A549 (cell line): Measurements from ENCODE around the gene PREX1. TPM values are rescaled to one million over a fixed set of nuclear protein-coding genes. Genes with fewer than 3 reads are reported as not detected.

ENCODE experiments used
- ATAC-seq, 2 experiments: fragments of 200-7000 bp in 1 of 2; fragments of >200 bp in 1 of 2; cut with Nextera tagmentation in 1 of 2; cut with Tn5 transposase in 1 of 2; 3 replicates each; pipeline versions ENCODE4 v1.8.0 to v1.9.1; 2018 to 2020; ENCODE audit warnings: mild to moderate bottlenecking in 1 of 2, moderate library complexity in 1 of 2
- CTCF ChIA-PET: fragments of 300-600 bp; sonication (Branson Sonifier 250); formaldehyde crosslinking; extraction: SDS; loops from one replicate; lab custom pipeline; 2021; ENCODE audit warnings: antibody characterized with exemption, inconsistent platforms; lab: Yijun Ruan, JAX
- POLR2A ChIA-PET: fragments of 350-600 bp; formaldehyde crosslinking; extraction: SDS; loops from one replicate; lab custom pipeline; 2021; ENCODE audit warnings: antibody characterized with exemption, inconsistent platforms; lab: Yijun Ruan, JAX
- DNase-seq, 2 experiments: peaks; one replicate each; pipeline versions ENCODE4 v3.0.0 to v3.0.0-alpha.2; 2011 to 2016; ENCODE audit warnings: low read depth in 1 of 2, low spot score in 1 of 2
- FAIRE-seq: peaks from 2 replicates; lab custom pipeline; 2011; peaks lifted over from hg19 to GRCh38; lab: Jason Lieb, UNC
- H3K27ac ChIP-seq, 2 experiments: fragments of >200 bp; sonication (Bioruptor Twin); formaldehyde crosslinking; 3 replicates each; pipeline ENCODE4 v1.5.1; 2016 to 2017
- H3K4me1 ChIP-seq: fragments of >200 bp; sonication (Bioruptor Twin); formaldehyde crosslinking; 3 replicates; pipeline ENCODE4 v1.6.1; 2016
- H3K4me2 ChIP-seq: fragments of >200 bp; sonication (Bioruptor Twin); formaldehyde crosslinking; 3 replicates; pipeline ENCODE4 v1.6.1; 2016
- H3K4me3 ChIP-seq: fragments of >200 bp; sonication (Bioruptor Twin); formaldehyde crosslinking; 3 replicates; pipeline ENCODE4 v1.5.1; 2016
- H3K9me3 ChIP-seq: fragments of >200 bp; sonication (Bioruptor Twin); formaldehyde crosslinking; 3 replicates; pipeline ENCODE4 v1.6.1; 2016
- CBX8 ChIP-seq: fragments of 200-600 bp; sonication (generic); IDR thresholded peaks from 2 replicates; pipeline ENCODE4 v1.6.1; 2016
- EHF ChIP-seq: fragments of 250-450 bp; sonication (Bioruptor Pico); IDR thresholded peaks from 2 replicates; pipeline ENCODE4 v1.5.0; 2020; ENCODE audit warnings: mild to moderate bottlenecking
- ESRRA ChIP-seq: fragments of 150-350 bp; IDR thresholded peaks from 2 replicates; pipeline ENCODE4 v1.6.1; 2014; ENCODE audit warnings: mild to moderate bottlenecking, low read length, borderline replicate concordance
- HOXB13 ChIP-seq: fragments of 250-450 bp; sonication (Bioruptor Pico); IDR thresholded peaks from 2 replicates; pipeline ENCODE4 v1.5.0; 2020; ENCODE audit warnings: low read depth, mild to moderate bottlenecking, moderate library complexity
- JUNB ChIP-seq: fragments of >200 bp; sonication (Bioruptor Twin); formaldehyde crosslinking; IDR thresholded peaks from 2 replicates; pipeline ENCODE4 v1.6.1; 2016
- KDM1A ChIP-seq: fragments of 200-600 bp; sonication (generic); IDR thresholded peaks from 2 replicates; pipeline ENCODE4 v1.6.1; 2016; ENCODE audit warnings: low read depth, mild to moderate bottlenecking
- KDM5A ChIP-seq: fragments of 200-600 bp; sonication (generic); IDR thresholded peaks from 2 replicates; pipeline ENCODE4 v1.6.1; 2016; ENCODE audit warnings: antibody characterized with exemption, mild to moderate bottlenecking
- NPAS2 ChIP-seq: fragments of 250-450 bp; sonication (Bioruptor Pico); IDR thresholded peaks from 2 replicates; pipeline ENCODE4 v1.8.0; 2022; ENCODE audit warnings: mild to moderate bottlenecking, moderate library complexity, borderline replicate concordance
- POLR2A ChIP-seq: IDR thresholded peaks from 2 replicates; pipeline ENCODE4 v1.6.1; 2012; ENCODE audit warnings: mild to moderate bottlenecking, low read length
- RAD21 ChIP-seq, 2 experiments: fragments of >200 bp in 1 of 2; sonication (Bioruptor Twin) in 1 of 2; formaldehyde crosslinking in 1 of 2; IDR thresholded peaks in 1 of 2; conservative IDR thresholded peaks in 1 of 2; 2 replicates in 1 of 2; 3 replicates in 1 of 2; pipeline ENCODE4 v1.6.1; 2012 to 2018; ENCODE audit warnings: inconsistent platforms in 1 of 2
- SMC3 ChIP-seq: fragments of >200 bp; sonication (Bioruptor Twin); formaldehyde crosslinking; IDR thresholded peaks from 3 replicates; pipeline ENCODE4 v1.6.1; 2018; ENCODE audit warnings: inconsistent platforms
- ZC3H11A ChIP-seq: fragments of 450-650 bp; IDR thresholded peaks from 2 replicates; pipeline ENCODE4 v1.6.1; 2014; ENCODE audit warnings: antibody characterized with exemption, mild to moderate bottlenecking
- ZFP36 ChIP-seq: fragments of 450-650 bp; IDR thresholded peaks from 2 replicates; pipeline ENCODE4 v1.6.1; 2014; ENCODE audit warnings: borderline replicate concordance; ENCODE audit not compliant: partially characterized antibody
- WGBS: methylation state at CpG from one replicate; pipeline ENCODE4 v1.1.6; 2017; ENCODE audit errors: missing lambda C conversion rate; 5-methylcytosine and 5-hydroxymethylcytosine counted together
- polyA plus RNA-seq, 4 experiments: library from polyadenylated mRNA; depleted of rRNA in 3 of 4; stranded (reverse); fragments of >200 nt; fragmentation: RNase III in 1 of 4; extraction: RNeasy Plus Mini Kit Qiagen cat#74134 plus additional on column Dnase treatment in 1 of 4; gene quantifications; 2 replicates in 3 of 4; 3 replicates in 1 of 4; pipeline ENCODE4 v1.2.3, GENCODE V29; 2011 to 2017
- TF ChIP-seq, protein P1 (sequence below): fragments of 250-450 bp; sonication (Bioruptor Pico); IDR thresholded peaks from 2 replicates; pipeline ENCODE4 v1.5.0; 2021; ENCODE audit warnings: mild to moderate bottlenecking, moderate library complexity, borderline replicate concordance
- TF ChIP-seq, protein P2 (sequence below): fragments of 150-350 bp; IDR thresholded peaks from 2 replicates; pipeline ENCODE4 v1.6.1; 2014; ENCODE audit warnings: low read depth, mild to moderate bottlenecking, low read length
- TF ChIP-seq, protein P3 (sequence below): IDR thresholded peaks from 2 replicates; pipeline ENCODE4 v1.6.1; 2012
- TF ChIP-seq, protein P4 (sequence below): fragments of >200 bp; sonication (Bioruptor Twin); formaldehyde crosslinking; IDR thresholded peaks from 3 replicates; pipeline ENCODE4 v1.6.1; 2016
- TF ChIP-seq, protein P5 (sequence below): IDR thresholded peaks from 2 replicates; pipeline ENCODE4 v1.6.1; 2012; ENCODE audit warnings: low read depth, borderline replicate concordance

Gene PREX1
- polyA plus RNA-seq, 2 of the 4 experiments (the other 2 are of a cell fraction) = 3.6 to 4.2 TPM

DNA sequence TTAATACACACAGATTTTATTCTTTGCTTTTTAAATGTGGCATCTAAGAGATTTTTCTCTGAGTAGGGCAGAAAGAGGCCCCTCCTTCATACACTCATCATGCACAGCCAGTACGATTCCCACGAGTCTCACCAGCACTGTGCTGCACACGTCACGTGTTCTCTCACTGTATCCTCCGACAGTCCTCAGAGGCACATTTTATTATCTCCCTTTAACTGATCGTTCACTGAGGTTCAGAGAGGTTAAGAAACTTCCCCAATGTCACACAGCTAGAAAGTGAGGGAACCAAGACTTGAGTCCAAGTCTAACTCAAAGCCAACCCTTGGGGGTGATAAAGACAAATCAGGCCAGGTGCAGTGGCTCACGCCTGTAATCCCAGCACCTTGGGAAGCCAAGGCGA, 142.5 kb downstream of the PREX1 start:
- POLR2A ChIA-PET = no interaction called here
- FAIRE-seq (no peak), ATAC-seq (no peak), DNase-seq (no peak)
- 0 out of 3 replicates have a peak, but pooled peaks cover 4% of the 10 kb centered on the region for H3K4me1 ChIP-seq
- CTCF ChIA-PET = interaction anchor here (1.5 to 2.6 kb wide), 3 partner anchors 13 to 220 kb away, joined by 6 to 15 read pairs (median 9); no protein-coding TSS in a partner anchor
- 78% methylated on average over 8 of the region's 8 CpGs for WGBS
- H3K4me3 ChIP-seq = no peak overlapping the region
- H3K9me3 ChIP-seq = no peaks in the 10 kb centered on the region
- no peak overlapping the region for H3K4me2 ChIP-seq
- TF ChIP-seq, protein P1, sequence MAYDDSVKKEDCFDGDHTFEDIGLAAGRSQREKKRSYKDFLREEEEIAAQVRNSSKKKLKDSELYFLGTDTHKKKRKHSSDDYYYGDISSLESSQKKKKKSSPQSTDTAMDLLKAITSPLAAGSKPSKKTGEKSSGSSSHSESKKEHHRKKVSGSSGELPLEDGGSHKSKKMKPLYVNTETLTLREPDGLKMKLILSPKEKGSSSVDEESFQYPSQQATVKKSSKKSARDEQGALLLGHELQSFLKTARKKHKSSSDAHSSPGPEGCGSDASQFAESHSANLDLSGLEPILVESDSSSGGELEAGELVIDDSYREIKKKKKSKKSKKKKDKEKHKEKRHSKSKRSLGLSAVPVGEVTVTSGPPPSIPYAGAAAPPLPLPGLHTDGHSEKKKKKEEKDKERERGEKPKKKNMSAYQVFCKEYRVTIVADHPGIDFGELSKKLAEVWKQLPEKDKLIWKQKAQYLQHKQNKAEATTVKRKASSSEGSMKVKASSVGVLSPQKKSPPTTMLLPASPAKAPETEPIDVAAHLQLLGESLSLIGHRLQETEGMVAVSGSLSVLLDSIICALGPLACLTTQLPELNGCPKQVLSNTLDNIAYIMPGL (CRISPR knock-in tag) = no peak
- TF ChIP-seq, protein P2, sequence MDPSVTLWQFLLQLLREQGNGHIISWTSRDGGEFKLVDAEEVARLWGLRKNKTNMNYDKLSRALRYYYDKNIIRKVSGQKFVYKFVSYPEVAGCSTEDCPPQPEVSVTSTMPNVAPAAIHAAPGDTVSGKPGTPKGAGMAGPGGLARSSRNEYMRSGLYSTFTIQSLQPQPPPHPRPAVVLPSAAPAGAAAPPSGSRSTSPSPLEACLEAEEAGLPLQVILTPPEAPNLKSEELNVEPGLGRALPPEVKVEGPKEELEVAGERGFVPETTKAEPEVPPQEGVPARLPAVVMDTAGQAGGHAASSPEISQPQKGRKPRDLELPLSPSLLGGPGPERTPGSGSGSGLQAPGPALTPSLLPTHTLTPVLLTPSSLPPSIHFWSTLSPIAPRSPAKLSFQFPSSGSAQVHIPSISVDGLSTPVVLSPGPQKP = no peak
- TF ChIP-seq ZFP36 (no peak), ZC3H11A (no peak), KDM1A (no peak), JUNB (no peak), CBX8 (no peak), NPAS2 (CRISPR knock-in tag) (no peak), RAD21 (conservative IDR thresholded peaks at IDR 0.05 in 1 of 2, IDR thresholded peaks at IDR 0.05 in 1 of 2) (no peak), KDM5A (no peak), HOXB13 (no peak), POLR2A (no peak), ESRRA (no peak), SMC3 (no peak)
- TF ChIP-seq, protein P3, sequence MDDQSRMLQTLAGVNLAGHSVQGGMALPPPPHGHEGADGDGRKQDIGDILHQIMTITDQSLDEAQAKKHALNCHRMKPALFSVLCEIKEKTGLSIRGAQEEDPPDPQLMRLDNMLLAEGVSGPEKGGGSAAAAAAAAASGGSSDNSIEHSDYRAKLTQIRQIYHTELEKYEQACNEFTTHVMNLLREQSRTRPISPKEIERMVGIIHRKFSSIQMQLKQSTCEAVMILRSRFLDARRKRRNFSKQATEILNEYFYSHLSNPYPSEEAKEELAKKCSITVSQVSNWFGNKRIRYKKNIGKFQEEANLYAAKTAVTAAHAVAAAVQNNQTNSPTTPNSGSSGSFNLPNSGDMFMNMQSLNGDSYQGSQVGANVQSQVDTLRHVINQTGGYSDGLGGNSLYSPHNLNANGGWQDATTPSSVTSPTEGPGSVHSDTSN = no peak
- TF ChIP-seq, protein P4, sequence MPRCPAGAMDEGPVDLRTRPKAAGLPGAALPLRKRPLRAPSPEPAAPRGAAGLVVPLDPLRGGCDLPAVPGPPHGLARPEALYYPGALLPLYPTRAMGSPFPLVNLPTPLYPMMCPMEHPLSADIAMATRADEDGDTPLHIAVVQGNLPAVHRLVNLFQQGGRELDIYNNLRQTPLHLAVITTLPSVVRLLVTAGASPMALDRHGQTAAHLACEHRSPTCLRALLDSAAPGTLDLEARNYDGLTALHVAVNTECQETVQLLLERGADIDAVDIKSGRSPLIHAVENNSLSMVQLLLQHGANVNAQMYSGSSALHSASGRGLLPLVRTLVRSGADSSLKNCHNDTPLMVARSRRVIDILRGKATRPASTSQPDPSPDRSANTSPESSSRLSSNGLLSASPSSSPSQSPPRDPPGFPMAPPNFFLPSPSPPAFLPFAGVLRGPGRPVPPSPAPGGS = no peak
- TF ChIP-seq, protein P5, sequence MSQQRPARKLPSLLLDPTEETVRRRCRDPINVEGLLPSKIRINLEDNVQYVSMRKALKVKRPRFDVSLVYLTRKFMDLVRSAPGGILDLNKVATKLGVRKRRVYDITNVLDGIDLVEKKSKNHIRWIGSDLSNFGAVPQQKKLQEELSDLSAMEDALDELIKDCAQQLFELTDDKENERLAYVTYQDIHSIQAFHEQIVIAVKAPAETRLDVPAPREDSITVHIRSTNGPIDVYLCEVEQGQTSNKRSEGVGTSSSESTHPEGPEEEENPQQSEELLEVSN = no peak
- H3K27ac ChIP-seq = no peak overlapping the region

DNA sequence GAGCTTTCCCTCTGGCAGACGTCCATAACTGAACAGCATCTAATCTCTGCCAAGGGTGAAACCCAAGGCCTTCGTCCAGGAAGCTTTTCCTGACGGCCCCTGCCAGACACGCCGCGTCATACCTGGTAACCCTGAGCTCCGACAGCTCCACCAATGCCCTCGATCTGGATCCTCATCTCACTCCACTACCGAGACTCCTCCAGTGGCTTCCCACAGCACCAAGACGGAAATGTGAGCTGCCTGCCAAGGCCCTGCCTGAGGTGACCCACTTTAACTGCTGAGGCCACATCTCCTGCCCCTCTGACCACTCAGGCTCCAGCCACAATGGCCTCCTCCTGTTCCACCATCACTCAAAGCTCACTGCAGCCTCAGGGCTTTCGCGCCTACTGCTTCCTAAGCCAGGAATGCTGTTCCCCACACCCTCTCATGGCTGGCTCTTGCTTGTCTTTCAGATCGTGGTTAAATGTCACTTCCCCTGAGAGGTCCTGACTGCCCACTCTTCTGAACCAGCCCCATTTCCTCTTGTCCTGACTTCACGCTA, 143.2 kb downstream of the PREX1 start:
- WGBS = 86% methylated on average over 14 of the region's 14 CpGs
- 0 out of 3 replicates have a peak, but pooled peaks cover 4% of the 10 kb centered on the region for H3K4me1 ChIP-seq
- POLR2A ChIA-PET = no interaction called here
- FAIRE-seq = no peak
- DNase-seq = no peak
- no peaks in the 10 kb centered on the region for H3K9me3 ChIP-seq
- H3K4me3 ChIP-seq = no peak overlapping the region
- no peak for ATAC-seq
- no peak for TF ChIP-seq EHF (CRISPR knock-in tag)
- TF ChIP-seq, all 56 proteins: peak for 0
- H3K27ac ChIP-seq = no peak overlapping the region
- no peak overlapping the region for H3K4me2 ChIP-seq
- CTCF ChIA-PET = interaction anchor here (0.7 to 4.1 kb wide), 7 partner anchors 12 to 220 kb away, joined by 3 to 28 read pairs (median 4); no protein-coding TSS in a partner anchor
